Activated CD8-positive, alpha-beta memory T cell treated with anti-CD3 and anti-CD28 coated beads for 36 hours (primary cell): ENCODE results near the gene NR4A3. TPM values are rescaled to one million over a fixed set of nuclear protein-coding genes. Genes with fewer than 3 reads are reported as not detected.

Source experiments
- CTCF ChIA-PET: fragments of 350-600 bp; sonication (Branson Sonifier 250); formaldehyde crosslinking; loops from one replicate; lab custom pipeline; 2021; ENCODE audit warnings: antibody characterized with exemption; lab: Charles Lee
- POLR2A ChIA-PET: fragments of 350-600 bp; sonication (Branson Sonifier 250); formaldehyde crosslinking; loops from one replicate; lab custom pipeline; 2021; ENCODE audit warnings: antibody characterized with exemption; lab: Charles Lee
- total RNA-seq, 2 experiments: library from RNA; stranded (reverse); gene quantifications; one replicate each; pipeline ENCODE4 v1.2.3, GENCODE V29; 2021

Gene NR4A3
- total RNA-seq, 2 experiments from 2014 or later = 44.4 to 46.0 TPM

GRCh38 chr9:99811598-99812383 is 9.9 kb upstream of the NR4A3 start:
- ChIA-PET CTCF (interaction anchor here (0.9 to 2.4 kb wide), 3 partner anchors 13 to 199 kb away, joined by 3 to 9 read pairs (median 3); no protein-coding TSS in a partner anchor), POLR2A (interaction anchor here (0.6 kb wide), 1 partner anchor 7 kb away, joined by 4 read pairs; no protein-coding TSS in a partner anchor)

- CTCF ChIA-PET = no interaction called here
- POLR2A ChIA-PET = no interaction called here
Observed at GRCh38 chr9:99813739-99814138, 7.9 kb upstream of the NR4A3 start.

- ChIA-PET CTCF (no interaction called here), POLR2A (no interaction called here)
Observed at GRCh38 chr9:99814359-99814758, 7.3 kb upstream of the NR4A3 start.

GRCh38 chr9:99816392-99816791 is 5.3 kb upstream of the NR4A3 start:
- ChIA-PET POLR2A (no interaction called here), CTCF (no interaction called here)

- POLR2A ChIA-PET = interaction anchor here (1.0 to 1.1 kb wide), 2 partner anchors 7 to 100 kb away, joined by 4 read pairs; no protein-coding TSS in a partner anchor
- CTCF ChIA-PET = interaction anchor here (0.9 kb wide), 1 partner anchor 9 kb away, joined by 3 read pairs; no protein-coding TSS in a partner anchor
Observed at GRCh38 chr9:99818500-99818899, 3.2 kb upstream of the NR4A3 start.

GRCh38 chr9:99819123-99819855 is 2.4 kb upstream of the NR4A3 start:
- ChIA-PET POLR2A (interaction anchor here (1.0 to 1.1 kb wide), 2 partner anchors 8 to 100 kb away, joined by 4 read pairs; no protein-coding TSS in a partner anchor), CTCF (interaction anchor here (0.7 to 0.9 kb wide), 2 partner anchors 10 to 13 kb away, joined by 3 to 8 read pairs; no protein-coding TSS in a partner anchor)

GRCh38 chr9:99819856-99820684 is 1.6 kb upstream of the NR4A3 start:
- ChIA-PET POLR2A (interaction anchor here (1.0 to 1.1 kb wide), 2 partner anchors 9 to 99 kb away, joined by 4 read pairs; no protein-coding TSS in a partner anchor), CTCF (no interaction called here)

GRCh38 chr9:99820685-99821395 is 845 bp upstream of the NR4A3 start:
- ChIA-PET POLR2A (no interaction called here), CTCF (interaction anchor here (1.1 kb wide), 1 partner anchor 206 kb away, joined by 3 read pairs; no protein-coding TSS in a partner anchor)

GRCh38 chr9:99822109-99822805 is 572 bp downstream of the NR4A3 start:
- ChIA-PET POLR2A (interaction anchor here (0.7 kb wide), 1 partner anchor 600 kb away, joined by 4 read pairs; the partner anchor contains the start of genes ALG2 and SEC61B), CTCF (no interaction called here)

- ChIA-PET POLR2A (interaction anchor here (0.7 kb wide), 1 partner anchor 601 kb away, joined by 4 read pairs; the partner anchor contains the start of genes ALG2 and SEC61B), CTCF (no interaction called here)
Observed at GRCh38 chr9:99822806-99823591, 1.3 kb downstream of the NR4A3 start.

- CTCF ChIA-PET = interaction anchor here (1.2 to 1.3 kb wide), 3 partner anchors 13 to 638 kb away, joined by 3 to 9 read pairs (median 3); no protein-coding TSS in a partner anchor
- POLR2A ChIA-PET = interaction anchor here (0.6 kb wide), 1 partner anchor 88 kb away, joined by 3 read pairs; no protein-coding TSS in a partner anchor
Observed at GRCh38 chr9:99823681-99824377, 2.1 kb downstream of the NR4A3 start.

GRCh38 chr9:99824378-99825171 is 2.9 kb downstream of the NR4A3 start:
- ChIA-PET POLR2A (interaction anchor here (0.6 to 1.0 kb wide), 4 partner anchors 82 to 129 kb away, joined by 3 to 5 read pairs (median 3); no protein-coding TSS in a partner anchor), CTCF (interaction anchor here (1.1 to 1.5 kb wide), 6 partner anchors 14 to 639 kb away, joined by 3 to 9 read pairs (median 3); no protein-coding TSS in a partner anchor)

GRCh38 chr9:99825172-99826046 is 3.7 kb downstream of the NR4A3 start:
- CTCF ChIA-PET = interaction anchor here (1.1 to 1.5 kb wide), 6 partner anchors 15 to 640 kb away, joined by 3 to 9 read pairs (median 3); no protein-coding TSS in a partner anchor

GRCh38 chr9:99826579-99826978 is 4.9 kb downstream of the NR4A3 start:
- ChIA-PET POLR2A (no interaction called here), CTCF (no interaction called here)

More at GRCh38 chr9:99825172-99826046, 3.7 kb downstream of the NR4A3 start:
- POLR2A ChIA-PET = interaction anchor here (0.6 to 1.0 kb wide), 3 partner anchors 82 to 128 kb away, joined by 3 to 5 read pairs (median 3); no protein-coding TSS in a partner anchor
